Neuronal stem cell (in vitro differentiated cells): ENCODE measurements around the gene CNTNAP2.

Experiments
- DNase-seq: peaks from one replicate; pipeline ENCODE4 v3.0.0-alpha.2; 2013; ENCODE audit warnings: low spot score
- H2AFZ ChIP-seq: one replicate; pipeline ENCODE4 v1.6.1; 2013; ENCODE audit warnings: mild to moderate bottlenecking, low read length, inconsistent platforms
- H2AK5ac ChIP-seq: 2 replicates; pipeline ENCODE4 v1.6.1; 2013; ENCODE audit warnings: low read depth, mild to moderate bottlenecking, inconsistent platforms, low read length, moderate library complexity, mixed read lengths
- H2BK120ac ChIP-seq: 2 replicates; pipeline ENCODE4 v1.6.1; 2013; ENCODE audit warnings: low read depth, mild to moderate bottlenecking, inconsistent platforms, low read length, moderate library complexity, mixed read lengths
- H2BK12ac ChIP-seq: one replicate; pipeline ENCODE4 v1.6.1; 2013; ENCODE audit warnings: low read length, inconsistent platforms
- H2BK15ac ChIP-seq: 2 replicates; pipeline ENCODE4 v1.6.1; 2013; ENCODE audit warnings: mild to moderate bottlenecking, low read length, inconsistent platforms, mixed read lengths
- H2BK5ac ChIP-seq: one replicate; pipeline ENCODE4 v1.6.1; 2013; ENCODE audit warnings: inconsistent platforms, mild to moderate bottlenecking, low read length, moderate library complexity
- H3K14ac ChIP-seq: one replicate; pipeline ENCODE4 v1.6.1; 2013; ENCODE audit warnings: low read length, inconsistent platforms
- H3K18ac ChIP-seq: 2 replicates; pipeline ENCODE4 v1.6.1; 2013; ENCODE audit warnings: low read length, inconsistent platforms
- H3K23ac ChIP-seq: 2 replicates; pipeline ENCODE4 v1.6.1; 2013; ENCODE audit warnings: low read depth, mild to moderate bottlenecking, mixed read lengths, low read length, inconsistent platforms; ENCODE audit not compliant: poor library complexity
- H3K27ac ChIP-seq: replicated peaks from 3 replicates; pipeline ENCODE4 v1.5.1; 2013; ENCODE audit warnings: low read length, inconsistent platforms
- H3K27me3 ChIP-seq, 3 experiments: 2 replicates each; pipeline ENCODE4 v1.6.1; 2013; ENCODE audit warnings: low read length in 3 of 3, mild to moderate bottlenecking in 2 of 3, inconsistent platforms in 1 of 3, low read depth in 1 of 3, mixed read lengths in 1 of 3, moderate library complexity in 1 of 3; ENCODE audit not compliant: control insufficient read depth in 3 of 3, insufficient read depth in 3 of 3
- H3K36me3 ChIP-seq, 2 donors: replicated peaks in 1 of 2; 2 replicates each; pipeline ENCODE4 v1.6.1; 2013; ENCODE audit warnings: low read length in 2 of 2; ENCODE audit not compliant: control insufficient read depth in 2 of 2, insufficient read depth in 2 of 2
- H3K4ac ChIP-seq: 2 replicates; pipeline ENCODE4 v1.6.1; 2013; ENCODE audit warnings: inconsistent platforms, mild to moderate bottlenecking, low read length, moderate library complexity
- H3K4me1 ChIP-seq, 2 donors: 1 replicate in 1 of 2; 2 replicates in 1 of 2; pipeline ENCODE4 v1.6.1; 2013; ENCODE audit warnings: low read length in 2 of 2, low read depth in 1 of 2; ENCODE audit not compliant: control insufficient read depth in 2 of 2, insufficient read depth in 1 of 2
- H3K4me2 ChIP-seq: one replicate; pipeline ENCODE4 v1.6.1; 2013; ENCODE audit warnings: mild to moderate bottlenecking, low read length, inconsistent platforms; ENCODE audit not compliant: insufficient read depth, poor library complexity, severe bottlenecking
- H3K4me3 ChIP-seq, 2 donors: 2 replicates each; pipeline ENCODE4 v1.5.1; 2013; ENCODE audit warnings: low read length in 2 of 2, mild to moderate bottlenecking in 2 of 2, inconsistent platforms in 1 of 2, moderate library complexity in 1 of 2
- H3K79me1 ChIP-seq: one replicate; pipeline ENCODE4 v1.6.1; 2013; ENCODE audit warnings: low read depth, mild to moderate bottlenecking, inconsistent platforms, low read length, moderate library complexity
- H3K9ac ChIP-seq: one replicate; pipeline ENCODE4 v1.6.1; 2013; ENCODE audit warnings: mild to moderate bottlenecking, low read depth, low read length, inconsistent platforms; ENCODE audit not compliant: poor library complexity
- H3K9me3 ChIP-seq, 2 donors: replicated peaks in 1 of 2; 2 replicates each; pipeline versions ENCODE3 to v1.6.1; 2013; ENCODE audit warnings: low read length in 2 of 2, mild to moderate bottlenecking in 2 of 2, inconsistent platforms in 1 of 2, low read depth in 1 of 2, mixed read lengths in 1 of 2, moderate library complexity in 1 of 2; ENCODE audit not compliant: control insufficient read depth in 2 of 2, insufficient read depth in 1 of 2
- H4K8ac ChIP-seq: one replicate; pipeline ENCODE4 v1.6.1; 2013; ENCODE audit warnings: low read depth, mild to moderate bottlenecking, inconsistent platforms, low read length, moderate library complexity
- H4K91ac ChIP-seq: one replicate; pipeline ENCODE4 v1.6.1; 2013; ENCODE audit warnings: low read length, low read depth, mild to moderate bottlenecking, inconsistent platforms; ENCODE audit not compliant: poor library complexity
- WGBS, 2 donors: extraction: QIAGEN DNeasy Blood & Tissue Kit; methylation state at CpG; one replicate each; pipeline ENCODE4 v1.1.7; 2013; ENCODE audit warnings: missing lambda C conversion rate in 2 of 2, mixed read lengths in 1 of 2; ENCODE audit not compliant: insufficient read length in 2 of 2, insufficient replicate concordance in 1 of 2; ENCODE audit errors: extremely low coverage in 2 of 2; 5-methylcytosine and 5-hydroxymethylcytosine counted together

The CNTNAP2 gene

DNA sequence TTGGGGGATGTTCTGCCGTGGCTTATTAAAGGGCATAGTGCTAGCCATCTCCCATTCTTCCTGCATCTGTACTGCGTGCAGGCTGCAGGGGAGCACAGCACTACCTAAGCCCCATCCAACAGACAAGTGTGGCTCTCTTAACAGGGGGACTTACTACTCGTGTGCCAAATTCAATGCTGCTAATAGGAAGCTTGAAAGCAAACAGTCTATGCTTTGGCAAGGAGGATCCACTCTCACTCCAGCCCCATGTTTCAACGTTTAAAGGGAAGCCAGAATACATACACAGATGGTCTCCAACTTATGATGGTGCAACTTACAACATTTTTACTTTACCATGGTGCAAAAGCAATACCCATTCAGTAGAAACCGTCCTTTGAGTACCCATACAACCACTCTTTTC, 2245.9 kb downstream of the CNTNAP2 start:
- no peak overlapping the region for H3K4me3 ChIP-seq
- no peak overlapping the region for H3K23ac ChIP-seq
- no CpG with 5 or more reads among the region's 5 CpGs for WGBS, 2 donors
- no peak overlapping the region for H3K9ac ChIP-seq
- peaks cover 0 to 2% of the 10 kb centered on the region in 2 donors for H3K36me3 ChIP-seq
- H2BK5ac ChIP-seq, result no peak overlapping the region
- H4K8ac ChIP-seq, result no peak overlapping the region
- no peak overlapping the region for H3K18ac ChIP-seq
- peaks cover 0 to 11% of the 10 kb centered on the region in 2 donors for H3K4me1 ChIP-seq
- no peak for DNase-seq
- peaks cover 3 to 13% of the 10 kb centered on the region in 2 donors for H3K9me3 ChIP-seq
- no peak overlapping the region for H3K4me2 ChIP-seq
- H2BK12ac ChIP-seq, result no peak overlapping the region
- H3K27me3 ChIP-seq, result no peaks in the 10 kb centered on the region
- peaks cover 4% of the 10 kb centered on the region for H3K79me1 ChIP-seq
- no peak overlapping the region for H2AFZ ChIP-seq
- no peak overlapping the region for H2BK120ac ChIP-seq
- H2BK15ac ChIP-seq, result no peak overlapping the region
- no peak overlapping the region for H3K27ac ChIP-seq
- H2AK5ac ChIP-seq, result no peak overlapping the region
- H3K4ac ChIP-seq, result no peak overlapping the region
- H3K14ac ChIP-seq, result no peak overlapping the region
- no peak overlapping the region for H4K91ac ChIP-seq

DNA sequence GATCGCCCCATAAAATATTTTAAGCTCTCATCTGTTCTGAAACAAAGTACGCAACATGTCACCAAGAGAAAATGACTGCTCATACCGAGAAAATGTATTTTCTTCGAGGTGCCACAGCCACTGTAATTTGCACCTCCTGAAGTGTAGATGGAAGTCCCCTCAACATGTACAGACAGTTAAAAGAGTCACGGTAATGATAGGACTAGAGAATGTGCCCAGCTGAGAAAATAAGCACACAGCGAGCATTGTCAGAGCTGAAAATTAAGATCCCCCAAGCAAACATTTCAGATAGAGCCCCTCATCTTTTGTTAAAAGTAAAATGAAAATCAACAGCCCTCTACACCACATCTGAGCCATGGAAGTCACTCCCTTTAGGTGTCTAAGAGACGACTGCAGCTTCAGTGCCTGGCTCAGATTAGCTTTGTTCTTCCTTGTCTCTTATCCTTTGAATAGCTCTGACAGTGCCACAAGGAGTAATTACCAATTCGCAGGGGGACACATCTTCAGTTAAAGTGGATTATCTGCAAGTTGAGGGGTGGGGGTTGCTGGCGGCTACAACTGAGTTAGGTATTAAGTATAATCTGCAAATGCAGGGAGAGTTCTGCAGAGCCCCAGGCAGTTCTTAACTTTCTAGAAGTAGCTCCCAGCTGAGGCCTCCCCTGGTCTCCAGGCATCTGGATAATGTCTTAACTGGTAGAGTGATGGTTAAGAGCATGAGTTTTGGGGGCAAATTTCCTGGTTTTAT, 2251.3 kb downstream of the CNTNAP2 start:
- H3K4me3 ChIP-seq, result no peak overlapping the region
- H3K4ac ChIP-seq, result no peak overlapping the region
- no peak overlapping the region for H3K27ac ChIP-seq
- no peaks in the 10 kb centered on the region for H3K27me3 ChIP-seq
- H3K23ac ChIP-seq, result no peak overlapping the region
- H3K79me1 ChIP-seq, result peaks cover 7% of the 10 kb centered on the region
- H3K14ac ChIP-seq, result no peak overlapping the region
- peaks cover 0 to 11% of the 10 kb centered on the region in 2 donors for H3K36me3 ChIP-seq
- H2AK5ac ChIP-seq, result no peak overlapping the region
- no peak overlapping the region for H2AFZ ChIP-seq
- no peak overlapping the region for H2BK5ac ChIP-seq
- H3K4me1 ChIP-seq, result peaks cover 0 to 9% of the 10 kb centered on the region in 2 donors
- H4K8ac ChIP-seq, result no peak overlapping the region
- H3K9ac ChIP-seq, result no peak overlapping the region
- no CpG with 5 or more reads among the region's 9 CpGs for WGBS, 2 donors
- no peak overlapping the region for H2BK12ac ChIP-seq
- H3K18ac ChIP-seq, result no peak overlapping the region
- no peak for DNase-seq
- H4K91ac ChIP-seq, result no peak overlapping the region
- peaks cover 5 to 7% of the 10 kb centered on the region in 2 donors for H3K9me3 ChIP-seq
- H2BK15ac ChIP-seq, result no peak overlapping the region
- no peak overlapping the region for H3K4me2 ChIP-seq
- H2BK120ac ChIP-seq, result no peak overlapping the region

DNA sequence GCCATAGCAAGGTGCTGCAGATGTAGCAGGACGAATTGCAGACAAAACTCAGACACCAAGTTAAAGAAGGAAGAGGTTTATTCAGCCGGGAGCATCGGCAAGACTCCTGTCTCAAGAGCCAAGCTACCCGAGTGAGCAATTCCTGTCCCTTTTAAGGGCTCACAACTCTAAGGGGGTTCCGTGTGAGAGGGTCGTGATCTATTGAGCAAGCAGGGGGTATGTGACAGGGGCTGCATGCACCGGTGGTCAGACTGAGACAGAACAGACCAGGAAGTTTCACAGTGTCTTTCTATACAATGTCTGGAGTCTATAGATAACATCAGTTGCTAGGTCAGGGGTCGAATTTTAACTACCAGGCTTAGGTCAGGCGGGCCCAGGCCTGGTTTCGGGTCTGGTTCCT, 2252.0 kb downstream of the CNTNAP2 start:
- peaks cover 0 to 9% of the 10 kb centered on the region in 2 donors for H3K4me1 ChIP-seq
- H3K4me2 ChIP-seq, result no peak overlapping the region
- no peak overlapping the region for H3K4me3 ChIP-seq
- WGBS, 2 donors, result no CpG with 5 or more reads among the region's 10 CpGs
- no peak overlapping the region for H4K91ac ChIP-seq
- H3K18ac ChIP-seq, result no peak overlapping the region
- H2BK5ac ChIP-seq, result no peak overlapping the region
- peaks cover 7% of the 10 kb centered on the region for H3K79me1 ChIP-seq
- no peak overlapping the region for H3K14ac ChIP-seq
- no peak overlapping the region for H2BK15ac ChIP-seq
- no peak overlapping the region for H4K8ac ChIP-seq
- peaks cover 0 to 11% of the 10 kb centered on the region in 2 donors for H3K36me3 ChIP-seq
- H3K27me3 ChIP-seq, result no peaks in the 10 kb centered on the region
- H2BK12ac ChIP-seq, result no peak overlapping the region
- H3K27ac ChIP-seq, result no peak overlapping the region
- H3K9me3 ChIP-seq, result peaks cover 5 to 7% of the 10 kb centered on the region in 2 donors
- H3K23ac ChIP-seq, result no peak overlapping the region
- no peak overlapping the region for H3K4ac ChIP-seq
- H2AK5ac ChIP-seq, result no peak overlapping the region
- H2AFZ ChIP-seq, result no peak overlapping the region
- no peak overlapping the region for H3K9ac ChIP-seq
- no peak for DNase-seq
- no peak overlapping the region for H2BK120ac ChIP-seq

DNA sequence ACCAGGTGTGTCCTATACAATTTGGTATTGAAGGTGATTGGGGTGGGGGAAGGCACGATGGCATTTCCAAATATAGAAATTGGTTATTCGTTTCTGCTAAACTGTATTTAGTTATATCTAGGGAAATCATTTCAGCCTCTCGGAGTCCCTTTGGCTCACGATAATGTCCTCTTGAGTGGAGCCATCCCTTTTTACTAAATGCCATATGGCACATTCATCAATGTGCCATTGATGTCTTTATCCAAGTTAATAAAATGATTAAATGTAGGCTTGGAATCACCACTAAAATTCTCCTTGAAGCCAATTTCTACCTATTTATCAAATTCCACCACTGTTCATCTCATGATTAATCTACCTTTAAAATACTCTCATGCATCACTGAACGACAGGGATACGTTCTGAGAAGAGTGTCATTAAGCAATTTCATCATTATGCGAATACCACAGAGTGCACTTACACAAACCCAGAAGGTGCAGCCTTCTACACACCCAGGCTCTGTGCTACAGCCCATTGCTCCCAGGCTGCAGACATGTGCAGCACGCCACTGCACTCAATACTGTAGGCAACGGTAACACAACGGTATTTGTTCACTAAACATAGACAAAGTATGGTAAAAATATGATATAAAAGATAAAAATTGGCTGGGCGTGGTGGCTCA, 2254.8 kb downstream of the CNTNAP2 start:
- Histone ChIP-seq H3K79me1 (peaks cover 5% of the 10 kb centered on the region), H3K9ac (no peak overlapping the region), H2AFZ (no peak overlapping the region), H4K91ac (no peak overlapping the region), H3K27me3 (no peaks in the 10 kb centered on the region), H2BK5ac (no peak overlapping the region), H3K23ac (no peak overlapping the region), H2AK5ac (no peak overlapping the region), H3K18ac (no peak overlapping the region), H3K14ac (no peak overlapping the region), H2BK12ac (no peak overlapping the region), H3K9me3 (peaks cover 5 to 7% of the 10 kb centered on the region in 2 donors), H2BK15ac (no peak overlapping the region), H3K4me3 (no peak overlapping the region), H2BK120ac (no peak overlapping the region), H3K27ac (no peak overlapping the region), H3K36me3 (peaks cover 0 to 11% of the 10 kb centered on the region in 2 donors), H3K4me2 (no peak overlapping the region), H3K4ac (no peak overlapping the region), H4K8ac (no peak overlapping the region), H3K4me1 (peaks cover 0 to 9% of the 10 kb centered on the region in 2 donors)
- no CpG with 5 or more reads among the region's 11 CpGs for WGBS, 2 donors
- DNase-seq, result no peak
